Limb (tissue), 2 donors: ENCODE data around the gene ERMARD.

Source experiments
- DNase-seq, 2 donors: peaks; one replicate each; pipeline ENCODE4 v3.0.0-alpha.2; 2016; ENCODE audit errors: extremely low spot score in 2 of 2

The ERMARD gene

GRCh38 chr6:169751242-169752073 lies at the start of gene ERMARD, which contains the start of gene DYNLT2:
Gene ERMARD (plus strand): TSS chr6:169751622. CDS start chr6:169751658, 36 bp downstream.
Gene DYNLT2 (minus strand): TSS chr6:169751572. CDS start chr6:169751458, 114 bp downstream.
- peak; percentile 90 to 98 for DNase-seq

GRCh38 chr6:169701954-169702839 lies 49.2 kb upstream of the ERMARD start, which contains the start of the genes C6orf120 and WDR27:
Gene C6orf120 (plus strand): TSS chr6:169702126. CDS start chr6:169702460, 334 bp downstream.
Gene WDR27 (minus strand): TSS chr6:169702029. CDS start chr6:169689005, 13,024 bp downstream.
- peak; percentile 96 to 97 for DNase-seq

- no peak for DNase-seq
These were observed 48.6 kb upstream of the ERMARD start for GRCh38 chr6:169702840-169703246.

- no peak for DNase-seq
These were observed 43.6 kb upstream of the ERMARD start for GRCh38 chr6:169707772-169708171.

- DNase-seq: no peak
These were observed 42.1 kb upstream of the ERMARD start for GRCh38 chr6:169709293-169709692.

GRCh38 chr6:169710009-169710408 lies 41.4 kb upstream of the ERMARD start:
- DNase-seq: no peak

GRCh38 chr6:169714178-169714577 lies 37.2 kb upstream of the ERMARD start:
- DNase-seq: no peak

GRCh38 chr6:169714595-169714994 lies 36.8 kb upstream of the ERMARD start:
- no peak for DNase-seq

- DNase-seq: no peak
These were observed 32.3 kb upstream of the ERMARD start for GRCh38 chr6:169719117-169719516.

- no peak for DNase-seq
These were observed 31.1 kb upstream of the ERMARD start for GRCh38 chr6:169720207-169720855.

GRCh38 chr6:169722362-169723199 lies 28.8 kb upstream of the ERMARD start:
- DNase-seq: peak in 1 of 2 donors; percentile 57

- DNase-seq: peak; percentile 49 to 88
These were observed 28.1 kb upstream of the ERMARD start for GRCh38 chr6:169723200-169723909.

GRCh38 chr6:169723991-169724493 lies 27.4 kb upstream of the ERMARD start:
- DNase-seq: no peak

- DNase-seq: peak; percentile 69 to 96
These were observed 26.8 kb upstream of the ERMARD start, which contains the start of gene PHF10 for GRCh38 chr6:169724494-169725124. Gene PHF10 (minus strand): TSS chr6:169724500. CDS start chr6:169723931, 569 bp downstream.

- DNase-seq: peak; percentile 47 to 67
These were observed 26.0 kb upstream of the ERMARD start for GRCh38 chr6:169725125-169726048.

GRCh38 chr6:169726049-169726400 lies 25.4 kb upstream of the ERMARD start:
- no peak for DNase-seq

- DNase-seq: no peak
These were observed 24.5 kb upstream of the ERMARD start for GRCh38 chr6:169726963-169727362.

- DNase-seq: no peak
These were observed 21.5 kb upstream of the ERMARD start for GRCh38 chr6:169729961-169730360.
